Stimulated activated CD4-positive, alpha-beta T cell treated with anti-CD3 and anti-CD28 coated beads, TNF-alpha, amount 100 ng/mL, for 4 hours (primary cell): ENCODE results near the gene PNMA8C.
"Not testable (repeated sequence)": the region's sequence is repeated elsewhere in the genome, so short reads cannot be mapped to it uniquely, and the experiment has no call there.

Source experiments
- DNase-seq, 3 experiments: peaks; one replicate each; pipeline ENCODE4 v3.0.0-alpha.2; 2020; ENCODE audit warnings: low read depth in 3 of 3

Gene PNMA8C

GRCh38 chr19:46447824-46448223 lies 19.1 kb upstream of the PNMA8C start:
- DNase-seq = no peak

GRCh38 chr19:46447006-46447405 lies 18.3 kb upstream of the PNMA8C start:
- DNase-seq = no peak

GRCh38 chr19:46446021-46446420 lies 17.3 kb upstream of the PNMA8C start:
- DNase-seq = no peak

GRCh38 chr19:46442808-46443450 lies 14.2 kb upstream of the PNMA8C start:
- DNase-seq = no peak

GRCh38 chr19:46441866-46442265 lies 13.1 kb upstream of the PNMA8C start:
- DNase-seq = no peak

- DNase-seq = not testable (repeated sequence)
These were observed 7.0 kb upstream of the PNMA8C start for GRCh38 chr19:46435689-46436088.

GRCh38 chr19:46435009-46435408 lies 6.3 kb upstream of the PNMA8C start:
- DNase-seq = no peak

GRCh38 chr19:46433470-46433869 lies 4.7 kb upstream of the PNMA8C start:
- DNase-seq = not testable (repeated sequence)

GRCh38 chr19:46431824-46432223 lies 3.1 kb upstream of the PNMA8C start:
- no peak for DNase-seq

GRCh38 chr19:46429999-46430398 lies 1.3 kb upstream of the PNMA8C start:
- no peak for DNase-seq

GRCh38 chr19:46427518-46428045 lies 1.2 kb downstream of the PNMA8C start:
- DNase-seq = no peak

- no peak for DNase-seq
These were observed 2.1 kb downstream of the PNMA8C start for GRCh38 chr19:46426506-46427162.

- DNase-seq = no peak
These were observed 2.7 kb downstream of the PNMA8C start for GRCh38 chr19:46426035-46426505.

GRCh38 chr19:46423188-46423587 lies 5.5 kb downstream of the PNMA8C start:
- no peak for DNase-seq

GRCh38 chr19:46422344-46422743 lies 6.4 kb downstream of the PNMA8C start:
- DNase-seq = no peak

- DNase-seq = no peak
These were observed 8.7 kb downstream of the PNMA8C start for GRCh38 chr19:46420056-46420455.

GRCh38 chr19:46415804-46416709 lies 12.7 kb downstream of the PNMA8C start:
- DNase-seq = not testable (repeated sequence)

- not testable (repeated sequence) for DNase-seq
These were observed 13.8 kb downstream of the PNMA8C start for GRCh38 chr19:46414899-46415298.

- no peak for DNase-seq
These were observed 15.3 kb downstream of the PNMA8C start, which contains the start of gene CCDC8 for GRCh38 chr19:46413262-46414031. CCDC8 (minus strand) TSS chr19:46413564; CDS start chr19:46412810, 754 bp downstream.

GRCh38 chr19:46412650-46413261 lies 16.0 kb downstream of the PNMA8C start:
- DNase-seq = no peak
